Spleen (tissue), 11 donors: ENCODE results near the gene MAPK1. TPM values are rescaled to one million over a fixed set of nuclear protein-coding genes. Genes with fewer than 3 reads are reported as not detected.
A peak's percentile ranks its signal among the peaks of the same experiment; 100 is the strongest.

Experiments used
- DNase-seq: peaks from one replicate; pipeline ENCODE4 v3.0.0-alpha.2; 2020
- H3K27ac ChIP-seq, 8 donors: fragments of 200-600 bp; sonication (generic) in 7 of 8; 1 replicate in 4 of 8; 2 replicates in 4 of 8; pipeline versions ENCODE4 v1.5.0 to v1.8.0; 2016 to 2021; ENCODE audit warnings: inconsistent platforms in 4 of 8, mild to moderate bottlenecking in 4 of 8, moderate library complexity in 1 of 8
- H3K27me3 ChIP-seq, 7 donors: fragments of 200-600 bp; sonication (generic) in 6 of 7; replicated peaks in 1 of 7; 1 replicate in 4 of 7; 2 replicates in 3 of 7; pipeline versions ENCODE4 v1.5.0 to v1.8.0; 2016 to 2021; ENCODE audit warnings: inconsistent platforms in 3 of 7, mild to moderate bottlenecking in 1 of 7
- H3K36me3 ChIP-seq, 6 donors: fragments of 200-600 bp; sonication (generic) in 5 of 6; 1 replicate in 4 of 6; 2 replicates in 2 of 6; pipeline versions ENCODE4 v1.5.0 to v1.8.0; 2016 to 2021; ENCODE audit warnings: inconsistent platforms in 2 of 6
- H3K4me1 ChIP-seq, 6 donors: fragments of 200-600 bp; sonication (generic) in 5 of 6; 1 replicate in 3 of 6; 2 replicates in 3 of 6; pipeline versions ENCODE4 v1.5.0 to v1.8.0; 2016 to 2021; ENCODE audit warnings: inconsistent platforms in 3 of 6
- H3K4me3 ChIP-seq, 8 donors: fragments of 200-600 bp; sonication (generic) in 7 of 8; 1 replicate in 4 of 8; 2 replicates in 4 of 8; pipeline versions ENCODE4 v1.5.0 to v1.8.0; 2016 to 2021; ENCODE audit warnings: inconsistent platforms in 4 of 8, mild to moderate bottlenecking in 4 of 8, moderate library complexity in 2 of 8
- H3K9me3 ChIP-seq, 8 donors: fragments of 200-600 bp; sonication (generic) in 7 of 8; 1 replicate in 4 of 8; 2 replicates in 4 of 8; pipeline versions ENCODE4 v1.5.0 to v1.8.0; 2016 to 2021; ENCODE audit warnings: inconsistent platforms in 4 of 8
- POLR2A ChIP-seq, 3 donors: fragments of 450-650 bp; IDR thresholded peaks; one replicate each; pipeline ENCODE4 v1.5.1; 2017; ENCODE audit warnings: antibody characterized with exemption in 3 of 3, mild to moderate bottlenecking in 1 of 3
- POLR2AphosphoS5 ChIP-seq, 3 donors: sonication (generic); formaldehyde crosslinking; IDR thresholded peaks; one replicate each; pipeline ENCODE4 v1.5.1; 2017; ENCODE audit warnings: antibody characterized with exemption in 3 of 3
- WGBS, 5 donors: extraction: QIAGEN DNeasy Blood & Tissue Kit in 3 of 5; methylation state at CpG; one replicate each; pipeline versions ENCODE4 v1.1.5 to v1.1.7; 2013 to 2018; 5-methylcytosine and 5-hydroxymethylcytosine counted together
- intact Hi-C: fragments of 100-400 bp; cut with DNase I; formaldehyde crosslinking; loops from one replicate; pipeline ENCODE4 v1.15.0; 2023; ENCODE audit warnings: low total_unique reads
- polyA plus RNA-seq, 3 donors: library from polyadenylated mRNA; stranded (reverse); fragments of 200-250 nt; gene quantifications; one replicate each; pipeline ENCODE4 v1.2.1, GENCODE V29; 2013
- total RNA-seq, 7 donors: library from RNA; depleted of rRNA in 3 of 7; stranded (reverse); fragments of >200 nt in 3 of 7; fragmentation: NEBNext Ultra II Directional in 4 of 7; extraction: Animal tissue kit (Norgen Biotek cat#: 25700) in 4 of 7; gene quantifications; one replicate each; pipeline versions ENCODE4 v1.1.0 to v1.2.1, GENCODE V29; 2016 to 2021
- TF ChIP-seq, protein P1 (sequence below), 11 experiments: fragments of 200-600 bp in 7 of 11; fragments of 450-650 bp in 4 of 11; sonication (generic) in 4 of 11; IDR thresholded peaks in 8 of 11; conservative IDR thresholded peaks in 3 of 11; 1 replicate in 7 of 11; 2 replicates in 4 of 11; pipeline versions ENCODE4 v1.4.0 to v1.8.0; 2016 to 2021; ENCODE audit warnings: antibody characterized with exemption in 11 of 11, inconsistent platforms in 4 of 11, mild to moderate bottlenecking in 1 of 11
- donor health status: healthy with polysubstance abuse.
- donor health status: DM: no; HTN: no; CAD: no; lungs with moderate emphysema.
- donor health status: DM: no; HTN: no; CAD: no.
- donor health status: Bipolar disorder and iron deficiency.
- donor health status: healthy.
- donor health status: DM: no; HTN: no; CAD: no.
- donor health status: DM: yes; HTN: yes; CAD: no.

The MAPK1 gene
- total and polyA plus RNA-seq, 10 donors, result 11.6 to 165 (median 106) TPM

DNA sequence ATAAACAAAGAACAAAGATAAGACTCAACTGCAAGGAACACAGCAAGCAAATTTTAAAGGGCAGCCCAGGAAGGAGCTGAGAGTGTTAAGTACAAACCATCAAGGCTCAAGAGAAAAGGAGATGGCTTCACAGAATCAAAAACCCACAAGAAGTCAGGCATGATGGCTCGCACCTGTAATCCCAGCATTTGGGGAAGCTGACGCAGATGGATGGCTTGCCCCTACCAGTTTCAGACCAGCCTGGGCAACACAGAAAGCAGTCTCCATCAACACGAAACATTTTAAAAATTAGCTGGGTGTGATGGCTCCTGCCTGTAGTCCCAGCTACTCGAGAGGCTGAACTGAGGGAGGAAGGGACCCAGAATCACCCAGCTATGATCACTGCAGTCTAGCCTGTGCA lies 32.6 kb downstream of the MAPK1 start:
- intact Hi-C loops, result no loop called here
- H3K4me3 ChIP-seq, result no peak overlapping the region
- H3K27me3 ChIP-seq, result no peaks in the 10 kb centered on the region
- peaks cover 0 to 7% (median 0%) of the 10 kb centered on the region in 6 donors for H3K36me3 ChIP-seq
- 57 to 72% (median 65%) methylated on average over 4 of the region's 4 CpGs for WGBS, 5 donors
- peaks cover 19 to 97% (median 79%) of the 10 kb centered on the region in 6 donors for H3K4me1 ChIP-seq
- H3K27ac ChIP-seq, result peak overlapping the region in 5 of 8 donors; percentile 8 to 55 (median 43)
- no peak for DNase-seq
- H3K9me3 ChIP-seq, result no peaks in the 10 kb centered on the region
- TF ChIP-seq, protein P1, sequence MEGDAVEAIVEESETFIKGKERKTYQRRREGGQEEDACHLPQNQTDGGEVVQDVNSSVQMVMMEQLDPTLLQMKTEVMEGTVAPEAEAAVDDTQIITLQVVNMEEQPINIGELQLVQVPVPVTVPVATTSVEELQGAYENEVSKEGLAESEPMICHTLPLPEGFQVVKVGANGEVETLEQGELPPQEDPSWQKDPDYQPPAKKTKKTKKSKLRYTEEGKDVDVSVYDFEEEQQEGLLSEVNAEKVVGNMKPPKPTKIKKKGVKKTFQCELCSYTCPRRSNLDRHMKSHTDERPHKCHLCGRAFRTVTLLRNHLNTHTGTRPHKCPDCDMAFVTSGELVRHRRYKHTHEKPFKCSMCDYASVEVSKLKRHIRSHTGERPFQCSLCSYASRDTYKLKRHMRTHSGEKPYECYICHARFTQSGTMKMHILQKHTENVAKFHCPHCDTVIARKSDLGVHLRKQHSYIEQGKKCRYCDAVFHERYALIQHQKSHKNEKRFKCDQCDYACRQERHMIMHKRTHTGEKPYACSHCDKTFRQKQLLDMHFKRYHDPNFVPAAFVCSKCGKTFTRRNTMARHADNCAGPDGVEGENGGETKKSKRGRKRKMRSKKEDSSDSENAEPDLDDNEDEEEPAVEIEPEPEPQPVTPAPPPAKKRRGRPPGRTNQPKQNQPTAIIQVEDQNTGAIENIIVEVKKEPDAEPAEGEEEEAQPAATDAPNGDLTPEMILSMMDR (IDR thresholded peaks at IDR 0.05 in 8 of 11, conservative IDR thresholded peaks at IDR 0.05 in 3 of 11), result no peak
- TF ChIP-seq POLR2AphosphoS5 (IDR thresholded peaks at IDR 0.05), result peak in 2 of 3 donors; percentile 6 to 66

DNA sequence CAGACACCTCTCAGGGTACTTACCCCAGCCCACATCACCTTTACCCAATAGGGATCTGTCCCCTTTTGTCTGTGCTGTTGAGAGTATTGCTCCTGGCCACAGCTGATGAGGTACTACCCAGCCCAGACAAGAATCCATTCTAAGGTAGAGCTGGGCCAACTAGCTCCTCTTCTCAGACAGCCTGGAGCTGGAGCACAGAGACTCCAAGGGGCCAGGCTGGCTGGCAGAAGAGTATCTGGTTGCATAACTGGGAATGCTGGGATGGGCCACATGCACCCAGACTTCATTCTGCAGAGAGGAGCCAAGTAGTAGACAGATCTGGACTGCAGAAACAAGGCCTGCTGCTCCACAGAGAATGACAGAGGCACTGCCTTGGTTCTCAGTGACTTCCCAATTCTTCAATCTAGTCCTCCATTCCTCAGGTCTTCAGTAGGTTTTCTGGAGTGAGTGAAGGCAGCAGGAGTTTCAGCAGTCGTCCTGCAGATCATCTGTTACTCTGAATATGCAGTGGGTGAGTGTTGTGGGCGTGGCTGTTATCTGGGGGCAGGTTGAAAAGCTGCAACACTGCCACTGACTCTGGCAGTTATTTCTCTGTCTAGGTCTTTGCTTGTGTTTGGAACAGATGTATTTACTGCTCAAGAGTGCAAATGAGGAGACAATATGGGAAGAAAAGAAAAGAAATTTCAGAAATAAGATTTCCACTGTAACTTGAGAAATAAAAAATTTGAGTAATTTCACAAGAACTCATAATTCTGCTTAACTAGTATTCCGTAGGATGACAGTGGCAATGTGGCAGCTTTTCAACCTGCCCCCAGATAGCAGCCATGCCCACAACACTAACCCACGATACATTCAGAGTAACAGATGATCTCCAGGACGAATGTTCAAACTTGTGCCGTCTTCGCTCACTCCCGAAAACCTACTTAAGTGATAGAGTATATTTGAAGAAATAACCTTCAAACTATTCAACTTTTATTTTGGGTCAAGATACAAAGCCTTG lies 34.9 kb downstream of the MAPK1 start:
- DNase-seq, result no peak
- H3K4me1 ChIP-seq, result peaks cover 18 to 100% (median 75%) of the 10 kb centered on the region in 6 donors
- intact Hi-C loops, result no loop called here
- WGBS, 5 donors, result 78 to 86% (median 84%) methylated on average over 8 of the region's 8 CpGs
- H3K27me3 ChIP-seq, result no peaks in the 10 kb centered on the region
- peaks cover 0 to 7% (median 0%) of the 10 kb centered on the region in 6 donors for H3K36me3 ChIP-seq
- no peak overlapping the region for H3K4me3 ChIP-seq
- H3K9me3 ChIP-seq, result no peaks in the 10 kb centered on the region
- TF ChIP-seq POLR2AphosphoS5 (IDR thresholded peaks at IDR 0.05), result no peak
- TF ChIP-seq, protein P1 (IDR thresholded peaks at IDR 0.05 in 8 of 11, conservative IDR thresholded peaks at IDR 0.05 in 3 of 11), result no peak
- TF ChIP-seq POLR2A (IDR thresholded peaks at IDR 0.05), result no peak
- peak overlapping the region in 1 of 8 donors; percentile 56 for H3K27ac ChIP-seq

GRCh38 chr22:21829523-21829922 lies 37.9 kb downstream of the MAPK1 start:
- Histone ChIP-seq H3K4me1 (peaks cover 6 to 100% (median 80%) of the 10 kb centered on the region in 6 donors), H3K27me3 (no peaks in the 10 kb centered on the region), H3K36me3 (peaks cover 0 to 7% (median 0%) of the 10 kb centered on the region in 6 donors), H3K9me3 (no peaks in the 10 kb centered on the region), H3K27ac (no peak overlapping the region), H3K4me3 (no peak overlapping the region)
- intact Hi-C loops, result no loop called here
- WGBS, 5 donors, result 89 to 96% (median 91%) methylated on average over 3 of the region's 3 CpGs
- no peak for DNase-seq
- TF ChIP-seq POLR2AphosphoS5 (IDR thresholded peaks at IDR 0.05) (no peak), POLR2A (IDR thresholded peaks at IDR 0.05) (no peak)
- TF ChIP-seq, protein P1 (IDR thresholded peaks at IDR 0.05 in 8 of 11, conservative IDR thresholded peaks at IDR 0.05 in 3 of 11), result no peak

DNA sequence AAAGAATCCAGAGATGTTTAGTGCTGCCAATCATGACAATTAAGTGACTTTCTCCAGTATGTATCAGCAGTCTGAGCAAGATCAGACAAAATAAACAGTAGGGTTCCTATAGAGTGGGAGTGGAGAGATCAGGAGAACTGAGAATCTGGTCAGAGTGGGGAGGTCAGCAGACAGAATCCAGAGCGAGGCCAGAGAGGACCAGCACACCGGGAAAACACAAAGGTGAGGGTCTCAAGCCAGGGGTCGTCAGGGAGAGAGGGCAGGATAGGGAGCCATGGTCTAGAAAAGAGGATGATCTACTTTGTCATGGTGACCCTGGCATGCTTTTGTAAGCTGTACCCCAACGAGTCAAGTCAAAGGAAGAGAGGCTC lies 39.2 kb downstream of the MAPK1 start:
- intact Hi-C loops, result no loop called here
- 79 to 91% (median 82%) methylated on average over 4 of the region's 4 CpGs for WGBS, 5 donors
- peaks cover 15 to 100% (median 81%) of the 10 kb centered on the region in 6 donors for H3K4me1 ChIP-seq
- no peaks in the 10 kb centered on the region for H3K9me3 ChIP-seq
- no peak for DNase-seq
- no peak for TF ChIP-seq POLR2AphosphoS5 (IDR thresholded peaks at IDR 0.05)
- no peaks in the 10 kb centered on the region for H3K27me3 ChIP-seq
- no peak overlapping the region for H3K27ac ChIP-seq
- peaks cover 0 to 7% (median 0%) of the 10 kb centered on the region in 6 donors for H3K36me3 ChIP-seq
- H3K4me3 ChIP-seq, result no peak overlapping the region
